Stimulated activated CD8-positive, alpha-beta memory T cell treated with anti-CD3 and anti-CD28 coated beads, Interleukin-2, amount 100 ng/mL, for 48 hours (primary cell): ENCODE measurements around the gene WNT3.

Experiments
- DNase-seq, 2 donors: peaks; one replicate each; pipeline ENCODE4 v3.0.0-alpha.2; 2020; ENCODE audit warnings: low read depth in 2 of 2

Gene WNT3

DNA sequence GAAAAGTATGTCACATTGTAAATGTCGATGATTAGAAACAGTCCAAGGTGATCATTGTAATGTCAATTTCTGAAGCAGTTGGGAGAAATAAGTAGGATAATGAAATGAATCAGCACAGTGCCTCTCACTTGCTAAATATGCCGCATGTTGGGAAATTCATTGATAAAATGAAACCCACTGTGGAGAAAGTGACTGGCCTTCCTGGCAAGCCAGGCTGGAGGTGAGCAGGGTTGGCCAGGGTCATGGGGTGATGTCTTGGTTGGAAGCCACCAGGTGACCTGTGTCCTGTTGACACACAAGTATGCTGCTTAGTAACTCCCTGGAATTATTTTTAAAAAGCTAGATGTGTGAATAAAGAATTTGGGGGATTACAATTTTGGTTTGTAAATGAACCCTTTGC is 18.0 kb upstream of the WNT3 start:
- no peak for DNase-seq

DNA sequence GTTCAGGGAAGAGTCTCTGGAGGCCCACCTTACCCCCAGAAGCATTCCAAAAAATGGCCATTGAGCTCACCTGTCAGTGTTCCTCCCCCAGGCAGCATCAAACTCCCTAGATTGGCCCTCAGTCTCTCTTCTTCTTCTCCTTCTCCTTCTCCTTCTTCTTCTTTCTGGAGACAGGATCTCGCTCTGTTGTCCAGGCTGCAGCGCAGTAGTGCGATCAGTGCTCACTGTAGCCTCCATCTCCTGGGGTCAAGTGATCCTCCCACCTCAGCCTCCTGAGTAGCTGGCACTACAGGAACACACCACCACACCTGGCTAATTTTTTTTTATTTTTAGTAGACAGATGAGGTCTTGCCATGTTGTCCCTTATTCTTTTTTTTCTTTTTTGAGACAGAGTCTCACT is 16.4 kb upstream of the WNT3 start:
- no peak for DNase-seq

DNA sequence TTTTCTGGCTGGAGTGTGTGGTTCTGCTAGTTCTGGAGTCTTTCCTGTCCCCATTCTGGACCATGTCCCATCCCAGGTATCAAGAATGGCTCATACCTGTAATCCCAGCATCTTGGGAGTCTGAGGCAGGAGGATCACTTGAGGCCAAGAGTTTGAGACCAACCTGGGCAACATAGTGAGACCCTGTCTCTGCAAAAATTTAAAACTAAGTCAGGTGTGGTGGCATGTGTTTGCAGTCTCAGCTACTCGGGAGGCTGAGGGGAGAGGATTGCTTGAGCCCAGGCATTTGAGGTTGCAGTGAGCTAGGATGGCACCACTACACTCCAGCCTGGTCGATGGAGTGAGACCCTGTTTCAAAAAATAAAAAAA is 15.3 kb upstream of the WNT3 start:
- DNase-seq, result no peak

DNA sequence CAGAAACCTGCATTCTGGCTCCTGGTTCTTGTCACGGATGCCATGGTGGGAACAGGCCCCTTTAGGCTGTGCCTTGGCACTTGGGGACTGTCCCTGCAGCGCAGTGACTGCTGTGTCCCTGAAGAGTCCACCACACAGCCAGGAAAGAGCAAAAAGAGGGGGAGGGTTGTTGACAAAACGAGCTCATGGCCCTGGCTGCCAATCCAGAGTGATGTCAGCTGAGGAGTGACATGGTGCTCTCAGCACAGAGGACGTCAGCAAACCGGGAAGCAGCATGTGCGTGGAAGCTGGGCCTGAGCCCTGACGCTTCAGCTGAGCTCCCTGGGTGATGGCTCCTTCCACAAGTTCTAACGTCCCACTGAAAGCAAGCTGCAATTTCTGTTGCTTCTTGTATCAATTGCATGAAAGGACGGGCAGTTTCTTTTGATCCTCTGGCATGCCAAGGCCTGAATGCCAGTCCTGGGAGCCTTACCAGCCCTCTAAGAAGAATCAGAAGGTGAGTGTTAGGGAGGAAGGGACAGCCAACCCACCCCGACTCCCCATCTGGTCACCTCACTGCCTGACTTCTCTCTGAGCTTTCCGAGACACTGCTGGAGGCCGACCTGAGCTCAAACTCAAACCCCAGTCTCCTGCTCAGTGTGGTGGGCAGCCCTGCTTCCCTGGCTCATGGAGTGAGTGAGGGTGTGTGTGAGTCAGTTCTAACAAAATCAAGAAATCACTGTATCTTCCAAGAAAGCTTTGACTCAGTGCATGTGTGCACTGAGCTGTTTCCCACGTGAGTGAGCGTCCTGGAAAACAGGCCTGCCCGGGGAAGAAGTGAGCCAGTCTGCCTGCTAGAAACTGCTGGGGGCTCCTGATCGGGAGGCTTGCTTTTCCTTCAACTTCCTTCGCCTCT is 14.7 kb upstream of the WNT3 start:
- DNase-seq, result no peak

DNA sequence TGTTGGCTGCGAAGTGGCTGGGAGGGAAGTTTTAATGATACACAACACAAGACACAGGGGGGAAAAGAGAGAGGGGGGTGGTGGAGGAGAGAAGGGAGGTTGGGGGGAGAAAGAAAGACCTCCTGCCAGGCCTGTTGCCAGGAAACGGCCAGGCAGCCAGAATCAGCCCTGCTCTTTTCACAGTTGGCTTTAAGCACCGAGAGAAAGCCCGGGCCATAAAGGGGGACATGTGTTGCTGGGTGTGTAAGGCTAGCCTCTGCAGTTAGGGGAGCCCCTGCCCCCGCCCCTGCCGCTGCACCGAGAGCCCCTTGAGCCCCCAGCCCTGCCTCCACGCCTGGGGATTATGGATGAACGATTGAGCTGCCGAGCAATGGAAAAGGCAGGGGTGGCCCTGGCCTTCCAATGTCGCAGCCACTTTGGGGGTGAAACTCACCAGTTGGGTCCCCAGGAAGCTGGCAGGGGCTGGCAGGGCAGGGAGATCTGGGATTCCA is 13.9 kb upstream of the WNT3 start:
- DNase-seq, result no peak

DNA sequence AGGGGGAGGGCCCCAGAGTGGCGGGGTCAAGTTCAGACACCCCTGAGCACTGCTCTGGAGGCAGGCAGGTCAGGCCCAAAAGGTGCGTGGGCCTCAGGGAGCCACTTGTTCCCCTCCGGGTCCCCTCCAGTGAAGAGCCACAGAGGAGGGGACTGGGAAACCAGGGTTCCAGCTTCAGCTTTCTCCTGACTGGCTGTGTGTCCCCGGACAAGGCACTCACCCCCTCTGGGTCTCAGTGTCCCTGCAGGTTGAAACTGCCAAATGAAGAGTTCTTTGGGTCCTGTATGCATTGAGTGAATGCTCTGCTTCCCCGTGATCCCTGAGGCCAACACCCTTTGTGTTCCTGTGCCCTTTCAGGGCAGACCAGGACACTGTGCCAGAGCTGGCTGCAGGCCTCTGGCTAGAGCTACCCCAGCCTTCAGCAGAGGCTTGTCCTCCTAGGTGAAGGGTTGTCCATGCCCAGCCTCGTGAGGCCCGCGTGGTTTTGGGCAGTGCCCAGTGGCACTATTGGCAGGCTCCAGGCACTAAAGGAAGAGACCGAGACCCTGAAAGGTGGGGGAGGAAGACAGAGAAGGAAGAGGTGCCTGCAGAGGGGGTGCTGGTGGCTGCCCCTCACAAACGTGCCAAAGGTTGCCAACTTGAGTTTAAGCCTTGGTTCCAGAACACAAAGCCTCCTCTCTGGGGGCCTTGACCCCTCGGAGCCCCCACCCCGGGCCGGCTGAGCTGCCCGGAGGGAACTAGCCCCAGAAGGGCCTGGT is 13.3 kb upstream of the WNT3 start:
- no peak for DNase-seq

DNA sequence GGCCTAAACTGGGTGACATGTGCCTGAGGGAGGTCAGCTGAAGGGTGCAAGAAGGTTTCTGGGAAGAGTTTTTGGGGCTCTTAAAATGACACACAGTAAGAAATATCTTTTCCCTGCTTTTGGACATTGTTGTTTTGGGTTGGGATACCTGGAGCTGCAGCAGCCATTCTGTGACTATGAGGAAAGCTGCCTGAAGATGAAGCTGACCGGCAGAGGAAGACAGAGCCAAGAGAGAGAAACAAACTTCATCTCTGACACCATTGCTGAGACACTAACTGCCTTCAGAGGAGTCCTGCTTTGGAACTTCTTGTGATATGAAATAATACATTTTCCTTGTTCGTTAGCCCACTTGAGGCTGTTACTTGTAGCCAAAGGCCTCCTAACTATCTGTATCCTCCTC is 8.8 kb upstream of the WNT3 start:
- DNase-seq, result no peak

DNA sequence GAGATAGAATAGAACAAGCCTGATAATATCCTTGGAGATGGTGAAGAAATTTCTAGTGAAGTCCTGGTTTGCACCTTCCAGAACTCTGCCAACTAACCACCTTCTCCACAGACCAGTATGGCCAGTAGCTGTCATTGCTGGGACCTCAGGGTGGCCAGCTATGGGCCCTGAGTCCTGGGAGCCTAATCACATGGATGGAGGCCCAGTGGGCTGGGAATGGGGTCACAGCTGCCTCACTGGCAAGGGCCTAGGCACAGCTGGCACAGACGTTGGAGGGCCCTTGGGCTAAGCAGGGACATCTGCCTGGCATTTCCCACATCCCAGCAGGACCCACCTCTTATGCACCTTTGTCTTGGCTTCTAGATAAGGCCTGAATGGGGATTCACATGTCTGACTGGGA is 7.6 kb upstream of the WNT3 start:
- DNase-seq, result no peak

DNA sequence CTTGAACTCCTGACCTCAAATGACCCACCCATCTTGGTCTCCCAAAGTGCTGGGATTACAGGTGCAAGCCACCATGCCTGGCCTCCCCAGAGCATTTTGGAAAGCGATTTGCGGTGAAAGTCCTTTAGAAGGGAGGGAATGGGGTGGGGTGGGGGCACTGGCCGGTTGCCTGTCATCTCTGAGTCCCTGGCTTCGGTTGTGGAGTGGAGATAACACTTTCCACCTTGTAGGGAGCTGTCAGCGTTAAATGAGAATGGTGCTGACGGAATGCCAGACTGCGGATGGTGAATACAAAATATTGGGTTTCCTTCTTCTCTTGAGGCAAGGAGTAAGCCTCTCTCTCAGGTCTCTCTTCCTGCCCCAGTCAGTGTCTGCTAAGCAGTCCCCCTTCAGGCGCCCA is 5.2 kb upstream of the WNT3 start:
- no peak for DNase-seq

DNA sequence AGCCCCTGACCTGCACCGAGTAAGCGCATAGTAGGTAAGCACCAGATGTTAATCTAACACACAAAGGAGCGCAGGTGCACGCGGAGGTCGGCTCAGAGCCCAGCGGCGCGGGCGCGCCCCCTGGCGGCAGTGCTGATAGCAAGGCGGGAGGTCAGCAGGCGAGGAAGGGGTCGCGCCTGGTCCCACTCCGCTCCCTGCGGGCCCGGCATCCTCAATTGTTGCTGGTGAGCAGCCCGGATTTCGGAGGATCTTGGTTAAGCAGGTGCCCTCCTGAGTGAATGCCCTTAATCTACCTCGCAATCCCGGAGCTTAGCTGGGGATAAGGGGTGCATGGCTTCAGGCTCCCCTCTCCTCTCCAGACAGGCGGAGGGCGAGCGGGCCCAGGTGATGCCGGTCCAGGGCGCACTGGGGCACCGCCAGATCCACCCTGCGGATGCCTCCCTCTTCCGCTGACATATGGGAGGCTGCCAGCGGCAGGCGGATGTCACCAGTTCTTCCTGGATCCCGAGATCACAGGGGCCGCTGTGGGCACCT is 4.0 kb upstream of the WNT3 start:
- peak in 1 of 2 donors; percentile 40 for DNase-seq

DNA sequence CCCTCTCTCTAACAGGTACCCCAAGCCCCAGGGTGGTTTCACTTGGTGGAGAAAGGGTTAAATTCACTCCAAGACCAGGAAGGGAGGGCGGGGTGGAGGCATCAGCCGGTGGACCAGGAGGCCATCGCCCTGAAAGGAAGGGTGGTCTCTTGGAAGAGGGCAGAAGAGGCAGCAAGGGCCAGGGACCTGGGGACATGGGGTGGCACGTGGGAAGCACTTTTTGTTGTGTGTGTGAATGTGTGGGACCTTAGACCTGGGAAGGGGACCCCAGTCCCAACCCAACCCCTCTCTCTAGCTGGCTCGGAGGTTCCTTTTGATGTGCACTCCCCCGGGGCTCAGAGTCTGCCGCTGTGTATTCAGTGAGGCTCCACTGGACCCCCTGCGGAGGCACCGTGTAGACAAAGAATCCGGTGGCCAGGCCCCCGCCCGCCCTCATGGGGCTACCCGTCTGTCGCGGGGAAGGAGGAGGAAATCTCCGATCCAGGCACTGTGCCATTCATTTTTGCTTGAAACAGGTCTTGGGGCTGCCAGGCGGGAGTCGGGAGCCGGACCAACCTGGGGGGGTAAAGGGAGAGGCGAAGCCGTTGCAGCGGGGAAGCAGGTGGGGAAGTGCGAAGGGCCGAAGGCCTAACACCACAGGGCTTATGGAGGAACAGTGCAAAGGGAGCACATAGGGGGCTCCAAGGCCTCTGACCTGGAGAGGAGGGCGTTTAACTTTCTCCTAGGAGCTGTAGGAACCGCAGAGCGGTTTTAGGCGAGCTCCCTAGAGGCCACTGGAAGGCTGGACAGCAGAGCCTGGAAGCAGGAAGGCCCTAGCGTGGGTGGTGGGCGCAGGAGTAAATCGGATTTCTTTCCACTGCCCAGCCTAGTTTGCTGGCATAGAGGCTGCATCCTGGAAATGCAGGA is 3.2 kb upstream of the WNT3 start:
- DNase-seq, result no peak

DNA sequence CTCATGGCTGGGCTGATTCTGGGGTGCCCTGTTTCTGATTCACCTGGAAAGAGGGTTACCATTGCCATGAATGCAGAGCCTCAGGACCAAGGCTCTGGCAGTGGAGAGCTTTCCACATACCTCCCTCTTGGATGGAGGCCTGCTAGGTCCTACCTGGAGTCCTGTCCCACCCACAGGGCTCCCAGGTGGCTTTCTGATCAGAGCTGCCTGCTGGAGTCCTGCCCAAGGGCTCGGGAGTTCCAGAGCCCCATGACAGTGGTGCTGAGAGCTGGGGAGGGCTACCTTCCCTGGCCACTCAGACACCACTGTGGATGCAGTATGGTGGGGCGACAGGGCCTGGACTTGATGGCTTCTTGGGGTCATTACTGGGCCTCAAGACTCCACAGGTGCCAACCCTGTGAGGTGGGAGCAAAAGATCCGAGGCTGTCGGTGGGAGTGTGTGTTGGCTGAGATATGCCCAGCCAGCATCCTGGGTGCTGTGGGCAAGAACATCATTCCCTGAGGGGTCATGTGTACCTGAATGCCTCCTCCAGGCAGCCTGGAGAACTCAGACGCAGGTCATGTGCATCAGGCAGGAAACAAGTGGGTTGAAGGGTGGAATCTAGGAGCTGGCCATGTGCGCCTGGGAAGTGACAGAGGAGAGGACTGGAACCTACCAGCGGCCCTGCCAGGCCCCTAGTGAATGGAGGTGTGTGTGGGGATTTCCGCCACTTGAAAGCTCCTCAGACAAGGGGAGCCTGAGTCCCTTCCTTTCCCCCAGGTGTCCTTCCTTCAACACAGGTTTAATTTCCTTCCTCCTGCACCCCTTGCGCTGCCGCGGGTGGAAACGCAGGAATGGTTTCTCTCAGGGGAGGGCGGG is 2.3 kb upstream of the WNT3 start:
- no peak for DNase-seq

DNA sequence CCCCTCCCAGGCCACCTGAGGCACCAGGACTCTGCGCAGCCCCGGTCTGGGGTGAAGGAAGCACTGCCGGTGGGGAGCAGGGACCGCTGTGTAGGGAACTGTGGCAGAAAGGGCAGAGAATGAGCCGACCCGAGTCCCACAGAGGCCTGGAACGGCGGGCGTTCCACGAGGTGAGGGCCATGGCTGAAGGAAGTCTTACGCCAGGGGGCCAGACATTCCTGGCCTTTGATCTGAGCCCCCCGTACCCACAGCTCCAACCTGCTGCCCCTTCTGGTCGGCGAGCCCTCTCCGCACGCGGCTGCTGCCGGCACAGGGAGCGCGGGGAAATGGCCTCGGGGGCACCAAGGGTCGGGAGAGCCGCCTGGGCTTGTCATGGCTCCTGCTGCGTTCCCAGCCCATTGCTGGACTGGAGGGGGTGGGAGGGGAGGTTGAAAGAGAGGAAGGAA is 1.4 kb upstream of the WNT3 start:
- no peak for DNase-seq

DNA sequence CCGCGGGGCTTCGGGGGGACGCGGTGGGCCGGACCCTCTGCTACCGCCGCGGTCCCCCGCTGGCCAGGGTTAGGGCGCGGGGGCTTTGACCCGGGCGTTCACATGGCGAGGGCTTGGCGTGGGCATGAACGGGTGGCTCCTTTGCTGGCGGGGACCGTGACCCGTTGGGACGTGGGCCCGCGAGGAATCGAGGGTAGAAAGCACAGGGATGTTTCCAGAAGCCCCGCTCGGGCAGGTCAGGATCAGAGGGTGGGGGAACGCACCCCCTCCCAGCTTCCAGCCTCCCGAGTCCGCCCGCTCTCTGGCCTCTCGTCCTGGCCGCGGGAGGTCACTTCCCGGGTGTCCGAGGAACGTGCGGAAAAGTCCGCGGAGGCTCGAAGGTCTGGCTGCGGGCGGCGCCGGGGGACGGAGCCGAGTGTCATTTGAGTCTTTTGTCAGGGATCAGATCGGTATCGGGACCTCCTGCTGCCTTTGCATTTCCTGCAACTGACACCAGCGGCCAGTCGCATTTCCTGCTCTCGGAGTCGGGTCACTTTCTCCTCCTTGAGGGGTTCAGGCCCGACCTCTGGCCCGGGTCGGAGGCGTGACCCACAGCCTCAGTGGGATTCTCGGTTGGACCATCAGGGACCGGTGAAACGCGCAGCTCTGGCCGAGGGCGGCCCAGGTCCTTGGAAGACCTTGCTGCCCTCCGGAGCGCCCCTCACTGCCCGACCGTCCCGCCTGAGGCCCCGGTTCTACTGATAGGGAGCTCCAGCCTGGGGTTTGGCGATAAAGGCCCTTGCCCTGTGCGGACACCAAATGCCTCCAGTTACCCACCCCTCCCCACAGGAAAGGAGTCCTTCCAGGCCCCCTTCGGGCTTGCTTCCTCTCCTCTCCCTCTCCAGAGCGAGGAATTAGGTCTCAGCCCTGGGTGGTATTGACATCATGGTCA is 702 bp upstream of the WNT3 start:
- no peak for DNase-seq

DNA sequence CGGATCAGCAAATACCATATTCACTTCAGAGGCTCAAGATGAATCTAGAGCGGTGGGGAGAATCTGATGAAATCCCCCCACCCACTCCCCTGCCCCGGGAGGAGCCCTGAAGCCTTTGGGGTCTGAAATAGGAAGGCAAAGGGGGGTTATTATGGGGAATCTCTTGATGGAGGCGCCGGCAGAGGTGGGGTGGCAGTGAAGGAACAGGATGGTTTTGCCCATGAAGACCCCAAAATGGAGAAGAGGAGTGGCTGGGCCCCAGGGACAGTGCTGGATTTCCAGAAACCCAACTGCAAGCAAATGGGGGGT is 637 bp downstream of the WNT3 start:
- no peak for DNase-seq

DNA sequence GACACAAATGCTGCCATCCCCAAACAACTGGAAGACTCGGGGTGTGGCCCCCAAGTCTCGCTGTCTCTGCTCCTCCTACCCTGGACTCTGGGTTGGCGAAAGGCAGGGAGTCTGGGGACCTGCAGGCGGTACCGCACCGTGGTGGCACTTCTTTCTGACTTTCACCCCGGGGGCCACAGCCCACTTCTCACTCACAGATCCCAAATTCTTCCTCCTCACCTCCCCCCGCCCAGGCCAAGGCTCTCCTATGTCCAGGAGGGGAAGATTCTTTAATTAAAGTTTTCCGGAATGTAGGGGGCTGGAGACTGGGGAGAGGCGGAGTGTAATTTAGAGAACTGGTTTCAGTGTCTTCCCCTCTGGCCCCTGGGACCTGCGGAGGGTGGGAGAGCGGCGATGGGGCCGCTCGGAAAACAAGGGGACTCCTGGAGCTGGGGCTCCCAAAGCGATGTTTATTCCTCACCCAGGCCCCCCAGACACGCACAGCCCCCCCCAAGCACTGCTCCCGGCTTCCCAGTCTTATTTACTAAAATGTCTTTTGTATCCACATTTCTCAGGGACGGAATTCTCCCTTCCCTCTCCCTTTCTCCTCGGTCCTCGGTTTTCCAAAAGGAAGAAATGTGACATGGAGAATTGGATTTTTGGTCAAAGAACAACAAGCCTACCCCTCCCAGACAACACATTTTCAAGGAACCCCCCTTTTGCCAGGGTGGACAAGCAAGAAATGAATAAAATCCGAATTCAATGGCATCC is 1.2 kb downstream of the WNT3 start:
- DNase-seq, result no peak

DNA sequence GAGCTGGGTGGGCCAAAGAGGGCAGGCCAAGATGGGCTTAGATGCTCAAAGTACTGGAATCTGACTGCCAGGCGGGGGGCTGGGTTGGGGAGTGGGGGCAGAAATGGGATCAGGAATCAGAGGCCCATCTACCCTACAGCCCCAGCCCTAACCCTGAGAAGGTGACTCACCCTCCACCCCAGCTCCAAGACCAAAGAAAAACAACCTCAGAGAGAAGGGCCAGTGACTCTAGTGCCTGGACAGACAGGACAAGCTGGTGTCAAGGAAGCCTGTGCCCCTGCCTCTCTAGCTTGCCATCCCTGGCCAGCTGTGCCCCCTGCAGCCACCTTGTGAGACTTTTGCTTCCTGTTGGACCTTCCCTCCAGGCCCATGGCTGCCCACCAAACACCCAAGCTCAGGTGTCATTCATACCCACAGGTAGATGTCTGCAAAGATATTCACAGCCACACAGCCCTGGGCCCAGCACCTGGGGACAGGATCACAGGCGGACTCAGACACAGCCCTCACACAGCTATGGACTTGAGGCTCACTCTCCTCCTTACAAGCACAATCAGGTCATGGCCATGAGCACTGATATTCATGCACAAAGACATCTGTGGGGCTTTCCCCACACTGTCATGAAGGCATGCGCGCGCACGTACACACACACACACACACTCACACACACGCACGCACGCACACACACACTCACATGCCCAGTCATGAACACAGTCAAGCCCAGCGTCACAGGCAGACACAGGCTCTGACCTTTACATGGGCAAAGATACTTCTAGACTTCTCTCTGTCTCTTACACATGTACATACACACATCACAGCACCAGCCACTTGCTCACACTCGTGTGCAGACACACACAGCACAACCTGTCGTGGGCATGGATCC is 2.8 kb downstream of the WNT3 start:
- DNase-seq, result no peak

DNA sequence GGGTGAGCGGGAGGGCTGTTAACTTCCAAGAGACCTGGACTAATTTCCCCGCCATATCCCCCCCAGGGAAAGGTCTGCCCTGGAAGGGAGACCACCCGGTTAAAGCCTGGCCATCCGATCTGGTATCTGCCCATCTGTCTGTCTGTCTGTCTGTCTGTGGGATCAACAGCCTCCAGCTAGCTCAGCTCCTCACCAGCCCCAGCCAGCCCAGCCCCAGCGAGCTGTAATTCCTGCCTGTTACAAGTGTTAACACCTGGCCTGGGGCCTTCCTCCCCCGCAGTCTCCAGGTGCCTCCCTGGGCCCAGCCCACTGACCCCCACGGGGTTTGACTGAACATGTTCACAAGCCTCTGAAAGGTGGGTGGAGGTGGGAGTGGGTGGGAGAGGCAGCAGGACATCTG is 4.0 kb downstream of the WNT3 start:
- DNase-seq, result no peak
